Thyroid gland (tissue), 4 donors: ENCODE measurements around the gene TSGA10. TPM values are rescaled to one million over a fixed set of nuclear protein-coding genes. Genes with fewer than 3 reads are reported as not detected.

ENCODE experiments used
- DNase-seq, 2 donors: peaks; one replicate each; pipeline ENCODE4 v3.0.0-alpha.2; 2019
- H3K27ac ChIP-seq, 3 donors: fragments of 200-600 bp; sonication (generic); 1 replicate in 2 of 3; 2 replicates in 1 of 3; pipeline ENCODE4 v1.5.1; 2016 to 2019; ENCODE audit warnings: mild to moderate bottlenecking in 1 of 3, moderate library complexity in 1 of 3
- H3K27me3 ChIP-seq: fragments of 200-600 bp; sonication (generic); one replicate; pipeline ENCODE4 v1.5.1; 2019
- H3K36me3 ChIP-seq, 2 donors: fragments of 200-600 bp; sonication (generic); one replicate each; pipeline ENCODE4 v1.5.1; 2016 to 2019
- H3K4me1 ChIP-seq, 2 donors: fragments of 200-600 bp; sonication (generic); one replicate each; pipeline ENCODE4 v1.5.1; 2017 to 2019
- H3K4me3 ChIP-seq, 3 donors: fragments of 200-600 bp; sonication (generic); replicated peaks in 1 of 3; 1 replicate in 2 of 3; 2 replicates in 1 of 3; pipeline ENCODE4 v1.5.1; 2016; ENCODE audit warnings: mild to moderate bottlenecking in 1 of 3
- H3K9me3 ChIP-seq: fragments of 200-600 bp; sonication (generic); one replicate; pipeline ENCODE4 v1.5.1; 2017
- CTCF ChIP-seq, 6 experiments: fragments of 200-600 bp in 3 of 6; fragments of 450-650 bp in 3 of 6; sonication (generic) in 3 of 6; IDR thresholded peaks; one replicate each; pipeline ENCODE4 v1.5.1; 2016 to 2019; ENCODE audit warnings: antibody characterized with exemption in 6 of 6, mild to moderate bottlenecking in 2 of 6, inconsistent platforms in 1 of 6, moderate library complexity in 1 of 6
- POLR2A ChIP-seq, 2 donors: fragments of 450-650 bp; IDR thresholded peaks; one replicate each; pipeline ENCODE4 v1.6.1; 2017; ENCODE audit warnings: antibody characterized with exemption in 2 of 2, mild to moderate bottlenecking in 2 of 2, moderate library complexity in 1 of 2
- WGBS, 2 donors: methylation state at CpG; one replicate each; pipeline ENCODE4 v1.1.5; 2017; 5-methylcytosine and 5-hydroxymethylcytosine counted together
- intact Hi-C: fragments of 100-400 bp; cut with DNase I; formaldehyde crosslinking; loops from one replicate; pipeline ENCODE4 v1.15.1; 2023
- total RNA-seq, 4 donors: library from RNA; depleted of rRNA; stranded (reverse); fragments of >200 nt; gene quantifications; one replicate each; pipeline ENCODE4 v1.2.3, GENCODE V29; 2016

Gene TSGA10
- total RNA-seq, 4 donors from 2014 or later, result 16.5 to 35.0 (median 30.7) TPM

GRCh38 chr2:99166218-99166617, 11.5 kb upstream of the TSGA10 start:
- Histone ChIP-seq H3K36me3 (peaks cover 0 to 9% of the 10 kb centered on the region in 2 donors), H3K9me3 (no peaks in the 10 kb centered on the region), H3K27me3 (no peaks in the 10 kb centered on the region), H3K27ac (peak overlapping the region in 2 of 3 donors; percentile 58 to 72), H3K4me3 (no peak overlapping the region), H3K4me1 (peaks cover 5 to 8% of the 10 kb centered on the region in 2 donors)
- DNase-seq, result peak; percentile 54 to 65
- intact Hi-C loops, result no loop called here
- no peak for TF ChIP-seq CTCF (IDR thresholded peaks at IDR 0.05)
- no peak for TF ChIP-seq POLR2A (IDR thresholded peaks at IDR 0.05)
- WGBS, 2 donors, result 33 to 42% methylated on average over 5 of the region's 5 CpGs

- TF ChIP-seq POLR2A (IDR thresholded peaks at IDR 0.05) (no peak), CTCF (IDR thresholded peaks at IDR 0.05) (no peak)
- intact Hi-C loops, result no loop called here
- Histone ChIP-seq H3K27me3 (no peaks in the 10 kb centered on the region), H3K4me3 (no peak overlapping the region), H3K27ac (no peak overlapping the region), H3K4me1 (peaks cover 0 to 7% of the 10 kb centered on the region in 2 donors), H3K36me3 (no peaks in the 10 kb centered on the region), H3K9me3 (no peaks in the 10 kb centered on the region)
- DNase-seq, result no peak
- WGBS, 2 donors, result 77 to 81% methylated on average over 4 of the region's 4 CpGs
Measured at GRCh38 chr2:99159594-99159993, 4.9 kb upstream of the TSGA10 start.

GRCh38 chr2:99158599-99158998, 3.9 kb upstream of the TSGA10 start:
- intact Hi-C loops, result no loop called here
- no peak for TF ChIP-seq POLR2A (IDR thresholded peaks at IDR 0.05)
- TF ChIP-seq CTCF (IDR thresholded peaks at IDR 0.05), result no peak
- DNase-seq, result no peak
- Histone ChIP-seq H3K4me1 (peaks cover 6 to 15% of the 10 kb centered on the region in 2 donors), H3K27me3 (no peaks in the 10 kb centered on the region), H3K27ac (no peak overlapping the region), H3K36me3 (no peaks in the 10 kb centered on the region), H3K9me3 (no peaks in the 10 kb centered on the region), H3K4me3 (no peak overlapping the region)
- WGBS, 2 donors, result 89 to 96% methylated on average over 5 of the region's 5 CpGs

GRCh38 chr2:99156891-99157290, 2.1 kb upstream of the TSGA10 start:
- H3K4me1 ChIP-seq, result peaks cover 21 to 28% of the 10 kb centered on the region in 2 donors
- no peak for DNase-seq
- no peaks in the 10 kb centered on the region for H3K27me3 ChIP-seq
- 80 to 90% methylated on average over 1 of the region's 1 CpG for WGBS, 2 donors
- H3K9me3 ChIP-seq, result no peaks in the 10 kb centered on the region
- H3K4me3 ChIP-seq, result no peak overlapping the region
- no peaks in the 10 kb centered on the region for H3K36me3 ChIP-seq
- no peak for TF ChIP-seq POLR2A (IDR thresholded peaks at IDR 0.05)
- TF ChIP-seq CTCF (IDR thresholded peaks at IDR 0.05), result no peak
- H3K27ac ChIP-seq, result no peak overlapping the region
- intact Hi-C loops, result no loop called here

- DNase-seq, result peak; percentile 29 to 31
- 36 to 37% methylated on average over 12 of the region's 12 CpGs for WGBS, 2 donors
- TF ChIP-seq POLR2A (IDR thresholded peaks at IDR 0.05) (no peak), CTCF (IDR thresholded peaks at IDR 0.05) (no peak)
- H3K4me1 ChIP-seq, result peaks cover 24 to 28% of the 10 kb centered on the region in 2 donors
- intact Hi-C loops, result no loop called here
- peak overlapping the region; percentile 75 to 95 (median 93) for H3K4me3 ChIP-seq
- no peaks in the 10 kb centered on the region for H3K27me3 ChIP-seq
- peak overlapping the region; percentile 93 to 96 (median 95) for H3K27ac ChIP-seq
- no peaks in the 10 kb centered on the region for H3K9me3 ChIP-seq
- H3K36me3 ChIP-seq, result no peaks in the 10 kb centered on the region
Measured at GRCh38 chr2:99153921-99154604, 679 bp downstream of the TSGA10 start.
